Stimulated activated CD8-positive, alpha-beta memory T cell treated with anti-CD3 and anti-CD28 coated beads, Interleukin-4, amount 100 ng/mL, for 24 hours (primary cell): ENCODE measurements around the gene ESPL1.

Experiments
- DNase-seq: peaks from one replicate; pipeline ENCODE4 v3.0.0-alpha.2; 2020; ENCODE audit warnings: low read depth

The ESPL1 gene

DNA sequence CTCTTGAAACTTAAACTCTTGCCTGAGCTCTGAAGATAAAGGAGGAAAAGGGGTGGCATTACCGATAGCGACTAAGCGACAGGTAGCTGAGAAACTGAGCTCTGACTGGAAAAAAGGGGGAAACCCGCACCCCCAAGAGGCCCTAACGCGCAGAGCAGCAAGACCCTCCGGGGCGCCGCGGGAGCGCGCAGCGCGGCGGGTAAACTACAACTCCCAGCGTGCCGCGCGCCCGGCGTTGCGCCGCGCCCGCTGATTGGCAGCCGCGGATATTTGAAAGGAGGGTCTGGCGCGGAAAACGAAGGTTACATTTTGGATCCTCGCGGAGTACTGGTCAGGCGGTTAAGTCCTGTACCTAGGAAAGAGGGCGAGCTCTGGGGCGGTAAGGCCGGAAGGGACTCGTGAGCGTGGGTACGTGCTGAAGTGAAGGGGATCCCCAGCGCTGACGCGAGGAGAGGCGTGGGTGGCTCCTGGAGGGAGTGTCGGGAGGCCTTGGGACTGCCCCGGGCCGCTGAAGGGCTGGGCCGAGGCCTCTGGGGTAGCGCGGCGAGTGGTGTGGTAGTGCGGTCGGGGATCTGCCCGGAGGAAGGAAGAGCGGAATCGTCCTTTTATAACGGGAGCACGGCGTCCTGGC lies at the start of gene ESPL1:
TSS of gene ESPL1 (plus strand) at position 301 of the 631 bp plus-strand sequence. CDS start 468 bp downstream, outside the sequence.
- DNase-seq, result peak; percentile 74

DNA sequence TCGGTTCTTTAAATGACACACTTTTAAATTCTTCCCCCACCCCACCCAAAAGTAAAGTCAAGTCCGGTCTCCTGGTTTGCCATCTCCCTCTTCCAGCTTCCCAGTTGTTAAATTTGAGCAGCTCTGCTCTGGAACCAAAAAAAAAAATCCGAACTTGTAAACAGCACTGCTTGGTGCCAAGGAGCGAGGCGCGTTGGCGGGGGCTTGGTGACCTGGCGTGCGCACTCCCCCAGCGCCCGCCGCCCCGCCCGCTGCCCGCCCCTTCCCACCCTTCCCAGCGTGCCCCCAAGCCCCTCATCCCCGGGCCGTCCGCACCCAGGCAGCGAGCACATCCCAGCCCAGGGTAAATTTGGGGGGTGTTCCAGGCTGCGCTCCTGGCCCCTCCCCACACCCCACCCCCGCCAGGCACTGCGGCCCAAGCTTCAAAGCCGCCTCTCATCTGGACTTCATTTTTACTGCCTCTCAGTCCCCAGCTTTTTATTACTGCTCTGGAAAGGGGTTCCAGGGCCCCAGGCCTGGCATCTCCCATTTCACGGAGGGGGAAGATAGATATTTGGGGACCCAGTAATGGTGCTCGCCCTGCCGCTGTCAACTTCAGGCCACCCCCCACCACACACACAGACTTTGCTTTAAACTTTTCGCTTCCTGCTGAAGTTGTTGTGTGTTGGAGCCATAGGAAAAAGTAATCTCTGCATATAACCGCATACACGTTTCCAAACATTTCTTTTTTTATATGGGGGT lies 49.4 kb upstream of the ESPL1 start:
- no peak for DNase-seq

DNA sequence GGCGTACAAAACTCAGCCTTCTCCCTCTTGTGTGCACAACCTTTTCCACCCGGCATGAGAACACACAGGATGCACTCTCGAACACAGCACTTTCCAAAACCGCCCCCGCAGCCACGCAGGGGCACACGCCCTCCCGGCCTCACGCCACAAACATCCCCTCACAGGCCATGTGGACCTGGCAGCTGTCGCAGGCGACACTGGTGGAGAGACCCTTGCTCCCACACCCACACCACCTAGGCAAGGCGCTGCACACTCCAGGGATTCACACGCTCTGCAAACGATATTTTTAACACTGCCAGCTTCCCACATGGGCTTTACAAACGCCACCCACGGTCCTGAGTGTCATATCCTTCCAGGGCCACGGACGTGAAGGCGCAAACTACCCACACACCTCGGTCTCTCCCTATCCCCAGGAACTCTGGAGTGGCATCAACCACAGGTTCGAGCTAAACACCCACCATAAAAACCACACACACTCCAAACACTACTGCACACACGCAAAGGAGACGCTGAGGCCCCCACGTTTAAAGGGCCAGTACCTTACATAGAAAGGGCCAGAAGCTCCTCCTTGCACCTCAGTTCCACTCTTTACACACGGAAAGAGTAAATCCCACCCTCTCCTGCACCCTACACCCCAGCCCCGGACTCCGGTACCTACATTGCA lies 48.7 kb upstream of the ESPL1 start:
- DNase-seq, result peak; percentile 70

GRCh38 chr12:53219956-53220693 lies 48.0 kb upstream of the ESPL1 start:
- DNase-seq, result peak; percentile 77

DNA sequence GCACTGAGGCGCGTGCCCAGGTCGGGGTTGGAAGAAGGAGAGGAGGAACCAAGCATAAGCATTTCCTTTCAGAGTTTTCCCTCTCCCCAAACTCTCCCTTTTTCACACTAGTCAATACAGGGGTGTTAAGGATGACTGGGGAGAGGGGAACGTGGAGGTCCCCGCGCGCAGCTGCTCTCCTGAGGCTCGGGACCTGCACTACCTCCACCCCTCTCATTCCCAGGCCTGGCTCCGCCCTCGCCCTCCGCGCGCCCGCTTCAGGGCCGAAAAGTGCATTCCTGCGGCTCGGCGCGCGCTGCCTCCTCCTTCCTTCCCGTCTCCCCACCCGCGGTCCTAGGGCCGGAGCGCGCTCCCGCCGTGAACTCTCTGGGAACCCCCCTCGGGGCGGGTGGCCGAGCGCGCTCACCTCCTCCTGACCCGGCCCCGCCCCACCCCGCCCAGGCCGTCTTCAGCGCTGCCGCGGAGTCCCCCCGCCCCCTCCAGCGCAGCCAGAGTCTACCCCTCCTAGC lies 47.4 kb upstream of the ESPL1 start:
- DNase-seq, result peak; percentile 79

DNA sequence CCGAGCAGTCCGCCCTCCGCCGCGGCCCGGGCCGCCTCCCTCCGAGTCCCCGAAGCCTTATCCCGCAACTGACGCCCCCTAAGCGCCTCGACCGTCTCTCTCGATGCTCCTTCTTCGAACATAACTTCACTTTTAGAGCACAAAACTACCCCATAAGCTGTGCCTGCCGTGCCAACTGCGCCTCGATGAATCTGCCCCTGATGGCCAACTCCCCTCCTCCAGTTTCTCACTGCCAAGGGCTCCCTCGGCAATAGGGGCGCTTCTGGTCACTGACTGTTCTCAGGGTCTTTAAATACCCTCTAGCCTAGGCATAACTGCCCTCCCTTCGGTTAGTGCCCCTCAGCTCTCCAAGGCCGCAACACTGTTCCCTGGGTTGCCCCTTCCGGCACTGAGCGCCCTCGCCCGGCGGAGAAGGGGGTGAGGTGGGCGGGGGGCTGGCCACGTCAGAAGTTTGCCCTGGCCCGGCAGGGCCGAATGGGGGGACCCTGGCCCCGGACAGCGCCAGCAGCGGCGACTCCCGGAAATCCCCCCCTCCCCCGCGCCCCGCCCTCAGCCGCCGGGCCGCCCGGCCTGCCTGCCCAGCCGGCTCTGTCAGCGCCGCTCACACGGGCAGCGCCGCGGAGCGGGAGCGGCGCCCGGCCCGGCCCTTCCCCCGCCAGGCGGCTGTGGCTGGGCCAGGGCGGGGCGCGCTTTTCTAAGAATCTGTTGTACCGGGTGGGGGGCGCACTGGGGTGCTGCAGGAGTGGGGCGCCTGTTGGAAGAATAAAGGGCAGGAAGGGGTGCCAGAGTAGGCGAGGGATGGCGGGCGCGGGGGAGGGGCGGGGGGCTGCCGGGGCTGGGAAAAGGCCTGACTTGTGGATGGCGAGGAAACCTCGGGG lies 46.7 kb upstream of the ESPL1 start:
- DNase-seq, result no peak

GRCh38 chr12:53222170-53222721 lies 45.9 kb upstream of the ESPL1 start:
- no peak for DNase-seq

GRCh38 chr12:53222806-53223261 lies 45.3 kb upstream of the ESPL1 start:
- no peak for DNase-seq

GRCh38 chr12:53223389-53224060 lies 44.6 kb upstream of the ESPL1 start:
- DNase-seq, result no peak

- no peak for DNase-seq
These were observed 43.8 kb upstream of the ESPL1 start for GRCh38 chr12:53224061-53224896.

DNA sequence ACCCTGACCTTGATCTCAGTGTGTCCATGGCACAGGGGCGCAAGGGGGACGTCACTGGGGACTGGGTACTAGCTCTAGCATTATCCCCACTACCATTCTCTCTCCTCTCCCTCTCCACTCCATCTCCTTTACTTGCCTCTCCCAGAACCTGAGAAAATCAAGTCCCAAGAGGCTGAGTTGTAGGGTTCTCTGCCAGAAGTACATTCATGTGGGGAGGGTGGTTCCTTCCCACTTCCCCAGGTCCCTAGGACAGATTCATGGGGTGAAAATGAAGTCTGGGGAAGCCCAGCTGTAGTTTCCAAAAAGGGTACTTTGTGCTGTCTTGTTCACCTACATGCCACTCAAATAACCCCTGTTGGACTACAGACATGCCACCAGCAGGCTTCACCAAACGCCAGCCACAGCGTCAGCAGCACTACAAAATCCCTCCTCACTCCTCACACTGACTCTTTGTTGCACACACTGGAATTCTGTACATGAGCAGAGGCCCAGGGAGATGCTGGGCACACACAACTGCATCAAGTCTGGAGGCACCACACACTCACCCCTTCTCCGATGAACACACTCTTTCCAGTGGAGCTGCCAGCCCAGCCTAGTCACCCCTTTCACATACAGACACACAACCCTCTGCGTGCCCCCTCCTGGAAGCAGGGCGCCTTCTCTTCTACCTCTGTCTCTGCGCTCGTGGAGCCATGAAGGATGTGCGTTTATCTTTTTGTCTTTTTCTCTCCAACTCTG lies 43.0 kb upstream of the ESPL1 start:
- no peak for DNase-seq

DNA sequence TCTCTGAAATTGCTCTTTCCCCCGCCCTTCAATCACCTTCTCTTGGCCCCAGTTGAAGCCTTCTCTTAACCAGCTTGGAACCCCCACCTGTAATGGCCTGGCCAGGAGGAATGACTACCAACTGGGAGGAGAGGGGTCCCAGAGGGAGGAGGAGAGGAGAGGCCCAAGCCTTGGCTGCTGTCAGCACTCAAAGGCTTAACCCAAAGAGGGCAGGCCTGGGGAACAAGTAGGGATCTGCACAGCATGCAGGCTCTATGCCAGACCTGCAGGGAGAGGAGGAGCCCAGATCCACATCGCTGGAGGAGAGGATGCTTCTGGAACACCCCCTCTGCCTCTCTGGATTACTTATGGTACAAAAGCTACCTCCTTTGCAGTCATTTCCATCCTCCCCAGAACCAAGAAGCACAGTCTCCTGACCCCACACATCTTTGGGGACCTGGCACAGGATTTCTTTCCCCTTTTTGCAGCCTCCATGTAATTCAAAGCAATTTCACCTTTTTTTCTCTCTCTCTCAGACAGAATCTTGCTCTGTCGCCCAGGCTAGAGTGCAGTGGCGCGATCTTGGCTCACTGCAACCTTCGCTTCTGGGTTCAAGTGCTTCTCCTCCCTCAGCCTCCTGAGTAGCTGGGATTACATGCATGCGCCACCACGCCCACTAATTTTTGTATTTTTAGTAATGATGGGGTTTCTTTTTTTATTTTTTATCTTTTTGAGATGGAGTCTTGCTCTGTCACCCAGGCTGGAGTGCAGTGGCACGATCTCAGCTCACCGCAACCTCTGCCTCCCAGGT lies 42.3 kb upstream of the ESPL1 start:
- DNase-seq, result no peak

DNA sequence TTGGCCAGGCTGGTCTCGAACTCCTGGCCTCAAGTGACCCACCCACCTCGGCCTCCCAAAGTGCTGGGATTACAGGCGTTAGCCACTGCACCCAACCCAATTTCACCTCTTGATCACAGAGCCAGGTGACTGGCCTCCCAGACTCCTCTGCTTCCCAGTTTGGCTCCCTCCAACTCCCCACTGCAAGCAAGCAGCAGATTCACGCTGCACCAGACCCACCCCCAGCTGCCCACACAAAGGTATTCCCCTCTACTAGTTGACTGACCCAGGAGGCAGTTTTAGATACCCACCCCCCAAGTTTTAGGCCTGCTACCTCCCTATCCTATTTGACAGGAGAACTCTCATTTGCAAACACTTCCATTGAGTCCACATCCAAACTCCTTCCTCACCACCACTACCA lies 41.3 kb upstream of the ESPL1 start:
- no peak for DNase-seq

DNA sequence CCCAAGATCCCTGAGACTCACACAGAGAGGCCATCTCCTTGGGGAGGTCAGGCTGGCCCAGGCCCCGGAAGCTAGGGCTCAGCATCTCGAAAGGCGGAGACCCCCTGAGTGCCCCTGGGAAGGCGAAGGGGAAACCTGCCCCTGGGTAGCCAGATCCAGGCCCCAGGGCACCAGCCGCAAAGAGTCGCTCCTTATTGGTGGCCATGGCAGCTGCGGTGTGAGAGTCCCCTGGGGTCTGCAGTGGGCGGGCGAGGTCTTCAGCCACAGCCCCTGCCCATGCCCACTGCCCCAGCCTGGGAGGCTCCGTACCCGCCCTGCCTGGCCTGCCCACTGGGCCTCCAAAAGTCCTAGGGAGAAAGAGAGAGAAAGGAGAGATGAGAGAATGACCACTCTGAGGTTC lies 40.8 kb upstream of the ESPL1 start:
- DNase-seq, result no peak

DNA sequence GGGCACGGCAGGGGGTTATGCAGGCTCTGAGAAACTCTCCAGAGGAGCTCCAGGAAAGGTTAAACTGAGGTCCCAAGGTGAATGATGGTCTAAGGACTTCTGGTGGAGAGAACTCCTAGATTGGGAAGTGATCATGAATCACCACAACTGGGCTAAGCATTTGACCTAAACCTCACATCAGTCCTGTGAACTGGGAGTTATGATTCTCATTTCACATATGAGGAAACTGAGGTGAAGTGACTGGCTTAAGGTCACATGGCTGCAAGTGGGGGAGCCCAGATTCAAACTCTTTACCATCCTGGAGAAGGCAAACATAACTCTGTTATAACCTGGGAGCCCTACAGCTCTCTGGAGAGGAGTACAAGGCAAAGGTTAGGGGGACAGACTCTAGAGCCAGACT lies 40.3 kb upstream of the ESPL1 start:
- no peak for DNase-seq

GRCh38 chr12:53229454-53229853 lies 38.6 kb upstream of the ESPL1 start:
- DNase-seq, result no peak

DNA sequence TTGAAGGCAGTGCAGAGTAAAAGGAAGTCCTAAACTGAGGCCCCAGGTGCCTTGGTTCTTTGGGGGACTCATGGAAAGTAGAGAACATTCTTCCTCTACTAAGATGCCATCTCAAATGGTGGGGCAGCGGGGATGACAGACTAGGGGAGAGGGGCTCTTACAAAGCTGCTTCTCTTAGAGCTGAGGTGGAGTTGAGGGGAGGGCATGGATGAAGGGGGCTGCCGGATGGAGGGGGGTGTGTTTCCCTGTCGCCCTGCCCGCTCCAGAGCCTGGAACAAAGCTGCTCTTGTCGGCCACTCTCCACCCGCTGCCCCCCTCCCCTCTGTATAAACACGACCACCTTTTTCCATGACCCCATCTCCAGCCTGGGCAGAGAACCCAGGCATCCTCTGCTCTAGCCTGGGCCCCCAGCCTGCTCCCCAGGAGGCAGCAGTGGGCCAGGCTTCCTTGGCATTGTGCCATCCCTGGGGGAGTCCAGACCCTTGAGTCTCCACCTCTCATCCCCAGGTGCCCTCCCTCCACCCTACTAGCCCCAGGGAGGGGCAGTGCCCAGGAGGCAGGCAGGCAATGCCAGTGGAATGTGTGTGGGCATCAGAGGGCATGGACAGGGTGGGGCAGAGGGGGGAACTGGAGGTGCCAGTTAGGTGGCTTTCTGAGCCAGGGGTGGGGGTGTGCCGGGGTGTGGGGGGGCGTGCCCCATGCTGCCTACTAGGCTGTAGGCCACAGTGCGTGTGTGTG lies 37.8 kb upstream of the ESPL1 start:
- no peak for DNase-seq
